ENCODE data around the gene KAT2B. TPM values are rescaled to one million over a fixed set of nuclear protein-coding genes. Genes with fewer than 3 reads are reported as not detected.

KAT2B gene
- total RNA-seq, 1 experiment from 2014 or later: 9.8 TPM

- no TSS peak for BruUV-seq (replicated peaks)
Measured at GRCh38 chr3:20037255-20037996, 2.8 kb upstream of the KAT2B start.

GRCh38 chr3:20038699-20039465 lies 1.4 kb upstream of the KAT2B start:
- H3K4me1 ChIP-seq: 0 out of 2 replicates have a peak, but pooled peaks cover 7% of the 10 kb centered on the region
- H3K4me3 ChIP-seq (ENCODE audit: low read depth, low read length): peak overlapping the region; percentile 87
- POLR2A ChIA-PET: interaction anchor here (0.5 kb wide), 1 partner anchor 166 kb away, joined by 3 read pairs; no protein-coding TSS in a partner anchor
- TF ChIP-seq CTCF (IDR thresholded peaks at IDR 0.05; ENCODE audit: insufficient read depth in 1 of 2, low read depth in 1 of 2, low read length in 1 of 2, severe bottlenecking in 1 of 2, unreplicated experiment in 1 of 2): no peak
- CTCF ChIA-PET: no interaction called here
- no peaks in the 10 kb centered on the region for H3K27me3 ChIP-seq (replicated peaks; ENCODE audit: control insufficient read depth, insufficient read depth, low read length)
- no peaks in the 10 kb centered on the region for H3K36me3 ChIP-seq (ENCODE audit: control insufficient read depth, insufficient read depth, low read length)
- Mint-ChIP-seq H3K27ac (ENCODE audit: unreplicated experiment) (peak overlapping the region; percentile 59), H3K36me3 (ENCODE audit: insufficient read depth, unreplicated experiment) (no peaks in the 10 kb centered on the region), H3K4me3 (ENCODE audit: unreplicated experiment) (peak overlapping the region; percentile 90), H3K4me1 (ENCODE audit: low read depth, unreplicated experiment) (peaks cover 23% of the 10 kb centered on the region), H3K27me3 (ENCODE audit: insufficient read depth, unreplicated experiment) (no peaks in the 10 kb centered on the region), H3K9me3 (ENCODE audit: unreplicated experiment) (no peaks in the 10 kb centered on the region)
- intact Hi-C loops (cut with micrococcal nuclease; ENCODE audit: unreplicated experiment): no loop called here
- BruUV-seq (replicated peaks): no TSS peak
- no peaks in the 10 kb centered on the region for H3K9me3 ChIP-seq
- no peak for DNase-seq

More at GRCh38 chr3:20037255-20037996, 2.8 kb upstream of the KAT2B start:
- H3K4me1 Mint-ChIP-seq (ENCODE audit: low read depth, unreplicated experiment): peaks cover 13% of the 10 kb centered on the region
- H3K4me3 Mint-ChIP-seq (ENCODE audit: unreplicated experiment): no peak overlapping the region
- Histone ChIP-seq H3K9me3 (no peaks in the 10 kb centered on the region), H3K4me3 (ENCODE audit: low read depth, low read length) (no peak overlapping the region), H3K27me3 (replicated peaks; ENCODE audit: control insufficient read depth, insufficient read depth, low read length) (no peaks in the 10 kb centered on the region), H3K4me1 (0 out of 2 replicates have a peak, but pooled peaks cover 4% of the 10 kb centered on the region), H3K36me3 (ENCODE audit: control insufficient read depth, insufficient read depth, low read length) (no peaks in the 10 kb centered on the region)
- POLR2A ChIA-PET: no interaction called here
- no peak overlapping the region for H3K27ac Mint-ChIP-seq (ENCODE audit: unreplicated experiment)
- intact Hi-C loops (cut with micrococcal nuclease; ENCODE audit: unreplicated experiment): no loop called here
- CTCF ChIA-PET: no interaction called here
- no peaks in the 10 kb centered on the region for H3K27me3 Mint-ChIP-seq (ENCODE audit: insufficient read depth, unreplicated experiment)
- no peak for TF ChIP-seq CTCF (IDR thresholded peaks at IDR 0.05; ENCODE audit: insufficient read depth in 1 of 2, low read depth in 1 of 2, low read length in 1 of 2, severe bottlenecking in 1 of 2, unreplicated experiment in 1 of 2)
- DNase-seq: no peak
- no peaks in the 10 kb centered on the region for H3K9me3 Mint-ChIP-seq (ENCODE audit: unreplicated experiment)
- no peaks in the 10 kb centered on the region for H3K36me3 Mint-ChIP-seq (ENCODE audit: insufficient read depth, unreplicated experiment)

DNA sequence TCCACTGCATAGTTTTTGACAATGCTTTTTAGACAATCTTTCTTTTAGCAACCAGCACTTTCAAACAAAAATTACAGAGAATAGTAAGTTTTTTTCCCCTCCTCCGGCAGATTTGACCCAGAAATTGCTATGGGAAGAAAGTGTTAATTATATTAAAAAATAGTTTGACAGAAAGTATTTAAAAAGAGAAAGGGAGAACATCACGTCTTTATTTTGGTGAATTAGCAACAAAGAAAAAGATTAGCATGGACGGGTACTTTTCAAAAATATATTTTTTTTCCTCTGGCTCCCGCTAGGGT lies 831 bp upstream of the KAT2B start:
- no TSS peak for BruUV-seq (replicated peaks)
- intact Hi-C loops (cut with micrococcal nuclease; ENCODE audit: unreplicated experiment): no loop called here
- Histone ChIP-seq H3K4me3 (ENCODE audit: low read depth, low read length) (peak overlapping the region; percentile 87), H3K36me3 (ENCODE audit: control insufficient read depth, insufficient read depth, low read length) (no peaks in the 10 kb centered on the region), H3K9me3 (no peaks in the 10 kb centered on the region), H3K4me1 (0 out of 2 replicates have a peak, but pooled peaks cover 7% of the 10 kb centered on the region), H3K27me3 (replicated peaks; ENCODE audit: control insufficient read depth, insufficient read depth, low read length) (no peaks in the 10 kb centered on the region)
- H3K4me1 Mint-ChIP-seq (ENCODE audit: low read depth, unreplicated experiment): peaks cover 25% of the 10 kb centered on the region
- H3K36me3 Mint-ChIP-seq (ENCODE audit: insufficient read depth, unreplicated experiment): no peaks in the 10 kb centered on the region
- H3K27ac Mint-ChIP-seq (ENCODE audit: unreplicated experiment): peak overlapping the region; percentile 59
- ChIA-PET CTCF (no interaction called here), POLR2A (no interaction called here)
- DNase-seq: no peak
- peak overlapping the region; percentile 90 for H3K4me3 Mint-ChIP-seq (ENCODE audit: unreplicated experiment)
- no peaks in the 10 kb centered on the region for H3K27me3 Mint-ChIP-seq (ENCODE audit: insufficient read depth, unreplicated experiment)
- no peaks in the 10 kb centered on the region for H3K9me3 Mint-ChIP-seq (ENCODE audit: unreplicated experiment)
- no peak for TF ChIP-seq CTCF (IDR thresholded peaks at IDR 0.05; ENCODE audit: insufficient read depth in 1 of 2, low read depth in 1 of 2, low read length in 1 of 2, severe bottlenecking in 1 of 2, unreplicated experiment in 1 of 2)

Data from Caco-2 (cell line).